Measurements from ENCODE around the gene CHCHD3. TPM values are rescaled to one million over a fixed set of nuclear protein-coding genes. Genes with fewer than 3 reads are reported as not detected.

CHCHD3 gene
- total and polyA plus RNA-seq, 12 donors, result 12.3 to 113 (median 54.2) TPM

GRCh38 chr7:132950725-132951124 lies 131.2 kb downstream of the CHCHD3 start:
- DNase-seq, result no peak
- peaks cover 0 to 4% (median 0%) of the 10 kb centered on the region in 3 donors for H3K9me3 ChIP-seq (replicated peaks in 1 of 3)
- H3K27me3 ChIP-seq, result no peaks in the 10 kb centered on the region
- intact Hi-C loops (cut with DNase I), result no loop called here
- no peaks in the 10 kb centered on the region for H3K36me3 ChIP-seq (replicated peaks in 1 of 2)
- TF ChIP-seq CTCF (IDR thresholded peaks at IDR 0.05), result no peak
- TF ChIP-seq POLR2A (IDR thresholded peaks at IDR 0.05), result no peak
- 79 to 88% (median 83%) methylated on average over 1 of the region's 1 CpG for WGBS, 4 donors
- H3K4me1 ChIP-seq (replicated peaks in 1 of 2), result no peaks in the 10 kb centered on the region
- no peak overlapping the region for H3K27ac ChIP-seq
- H3K4me3 ChIP-seq, result no peak overlapping the region

- intact Hi-C loops (cut with DNase I), result no loop called here
- H3K4me1 ChIP-seq (replicated peaks in 1 of 2), result no peaks in the 10 kb centered on the region
- WGBS, 4 donors, result 89 to 97% (median 93%) methylated on average over 1 of the region's 1 CpG
Observed at GRCh38 chr7:132947011-132947410, 134.9 kb downstream of the CHCHD3 start.

GRCh38 chr7:132944774-132945173 lies 137.1 kb downstream of the CHCHD3 start:
- Histone ChIP-seq H3K4me1 (replicated peaks in 1 of 2) (no peaks in the 10 kb centered on the region), H3K27ac (no peak overlapping the region), H3K9me3 (replicated peaks in 1 of 3) (peaks cover 0 to 4% (median 0%) of the 10 kb centered on the region in 3 donors), H3K27me3 (no peaks in the 10 kb centered on the region), H3K4me3 (no peak overlapping the region), H3K36me3 (replicated peaks in 1 of 2) (no peaks in the 10 kb centered on the region)
- no peak for DNase-seq
- 90 to 97% (median 91%) methylated on average over 3 of the region's 3 CpGs for WGBS, 4 donors
- intact Hi-C loops (cut with DNase I), result no loop called here
- no peak for TF ChIP-seq CTCF (IDR thresholded peaks at IDR 0.05)
- TF ChIP-seq POLR2A (IDR thresholded peaks at IDR 0.05), result no peak

More at GRCh38 chr7:132947011-132947410, 134.9 kb downstream of the CHCHD3 start:
- Histone ChIP-seq H3K27me3 (no peaks in the 10 kb centered on the region), H3K4me3 (no peak overlapping the region), H3K9me3 (replicated peaks in 1 of 3) (peaks cover 0 to 4% (median 0%) of the 10 kb centered on the region in 3 donors), H3K36me3 (replicated peaks in 1 of 2) (no peaks in the 10 kb centered on the region), H3K27ac (no peak overlapping the region)
- TF ChIP-seq POLR2A (IDR thresholded peaks at IDR 0.05), result no peak
- TF ChIP-seq CTCF (IDR thresholded peaks at IDR 0.05), result no peak
- DNase-seq, result no peak

GRCh38 chr7:132943645-132944044 lies 138.2 kb downstream of the CHCHD3 start:
- Histone ChIP-seq H3K27ac (no peak overlapping the region), H3K27me3 (no peaks in the 10 kb centered on the region), H3K4me1 (replicated peaks in 1 of 2) (no peaks in the 10 kb centered on the region), H3K4me3 (no peak overlapping the region), H3K9me3 (replicated peaks in 1 of 3) (peaks cover 0 to 4% (median 0%) of the 10 kb centered on the region in 3 donors), H3K36me3 (replicated peaks in 1 of 2) (no peaks in the 10 kb centered on the region)
- no peak for TF ChIP-seq CTCF (IDR thresholded peaks at IDR 0.05)
- no peak for TF ChIP-seq POLR2A (IDR thresholded peaks at IDR 0.05)
- no peak for DNase-seq
- intact Hi-C loops (cut with DNase I), result no loop called here
- 92 to 98% (median 96%) methylated on average over 1 of the region's 1 CpG for WGBS, 4 donors
